GM18505 (cell line): ENCODE data around the gene KRTAP21-1.
"Not testable (repeated sequence)": the region's sequence is repeated elsewhere in the genome, so short reads cannot be mapped to it uniquely, and the experiment has no call there.

Source experiments
- ATAC-seq: cut with Tn5 transposase; IDR thresholded peaks from one replicate; pipeline ENCODE4 v1.9.1; 2021; ENCODE audit not compliant: unreplicated experiment
- POLR2A ChIP-seq: IDR thresholded peaks from 4 replicates; pipeline ENCODE4 v1.6.1; 2011; ENCODE audit warnings: borderline replicate concordance; ENCODE audit not compliant: insufficient read depth, insufficient read length; ENCODE audit errors: extremely low read depth

Gene KRTAP21-1

DNA sequence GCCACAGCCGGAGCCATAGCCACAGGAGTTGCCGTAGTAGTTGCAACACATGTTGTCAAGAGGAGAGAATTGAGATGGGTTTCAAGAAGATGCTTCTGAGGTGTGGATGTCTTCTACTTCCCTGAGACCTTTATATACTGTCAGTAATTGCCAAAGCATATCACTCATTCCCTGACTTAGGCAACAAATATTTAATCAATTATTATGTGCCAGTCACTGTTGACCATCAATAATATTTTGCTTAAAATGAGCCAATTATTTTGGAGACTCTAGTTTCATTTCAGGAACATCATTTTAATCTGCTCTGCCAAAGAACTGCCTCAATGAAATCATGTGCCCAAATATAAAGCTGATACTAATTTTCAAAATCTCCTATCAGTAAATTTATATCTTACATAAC lies at the start of gene KRTAP21-1:
Gene KRTAP21-1 (minus strand): TSS at position 101 of the 400 bp plus-strand sequence. CDS start 50 bp downstream, at position 51.
- not testable (repeated sequence) for ATAC-seq

- TF ChIP-seq POLR2A: no peak
- no peak for ATAC-seq
Measured at GRCh38 chr21:30800605-30801004, 45.4 kb upstream of the KRTAP21-1 start.

GRCh38 chr21:30793581-30794314 lies 38.5 kb upstream of the KRTAP21-1 start:
- TF ChIP-seq POLR2A: no peak
- ATAC-seq: no peak

GRCh38 chr21:30779249-30779648 lies 24.0 kb upstream of the KRTAP21-1 start:
- ATAC-seq: no peak

GRCh38 chr21:30769724-30770431 lies 14.7 kb upstream of the KRTAP21-1 start:
- no peak for ATAC-seq
- TF ChIP-seq POLR2A: no peak

More at GRCh38 chr21:30779249-30779648, 24.0 kb upstream of the KRTAP21-1 start:
- no peak for TF ChIP-seq POLR2A

DNA sequence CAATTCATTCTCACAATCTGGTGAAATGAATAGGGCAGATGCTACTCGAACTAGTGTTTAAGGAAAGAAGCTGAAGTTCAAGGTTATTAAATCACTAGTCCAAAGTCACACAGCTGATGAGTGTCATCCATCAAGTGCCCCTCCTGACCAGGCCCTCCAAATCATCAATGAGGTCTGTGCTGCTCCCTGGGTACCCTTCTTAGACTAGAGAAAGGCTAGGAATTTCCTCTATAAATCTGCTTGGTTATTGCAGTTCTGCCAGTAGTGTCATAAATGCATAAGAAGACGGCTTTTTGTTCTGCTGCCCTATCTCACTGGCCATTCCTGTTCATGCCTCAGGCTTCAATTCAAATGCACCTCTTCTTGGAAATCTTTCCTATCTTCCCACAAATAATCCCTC lies 5.5 kb upstream of the KRTAP21-1 start:
- no peak for TF ChIP-seq POLR2A
- no peak for ATAC-seq

GRCh38 chr21:30758306-30758705 lies 3.1 kb upstream of the KRTAP21-1 start:
- TF ChIP-seq POLR2A: no peak
- no peak for ATAC-seq

GRCh38 chr21:30747159-30747558 lies 8.1 kb downstream of the KRTAP21-1 start, which contains the start of gene KRTAP21-2:
TSS of gene KRTAP21-2 (minus strand) at chr21:30747259. CDS start at chr21:30747202, 57 bp downstream.
- TF ChIP-seq POLR2A: no peak
- ATAC-seq: no peak

- ATAC-seq: no peak
- TF ChIP-seq POLR2A: no peak
Measured at GRCh38 chr21:30740462-30740861, 14.8 kb downstream of the KRTAP21-1 start.

DNA sequence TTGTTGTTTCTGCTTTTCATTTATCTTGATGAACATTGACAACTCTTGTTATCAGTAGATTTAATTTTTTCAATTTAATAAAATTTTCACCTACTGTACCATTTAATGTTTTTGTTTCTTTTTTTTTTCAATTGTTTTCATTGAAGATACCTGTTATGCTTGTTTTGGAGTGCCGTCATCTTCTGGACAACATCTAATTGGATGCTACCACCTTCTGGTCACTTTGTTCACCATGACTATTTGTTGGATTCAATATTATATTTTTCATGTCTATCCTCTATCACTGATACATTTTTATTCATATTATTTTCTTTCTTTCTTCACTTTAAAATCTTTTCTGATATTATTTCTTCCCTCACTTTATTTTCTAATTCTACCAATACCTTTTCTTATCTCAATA lies 22.2 kb downstream of the KRTAP21-1 start:
- no peak for ATAC-seq
- TF ChIP-seq POLR2A: no peak

GRCh38 chr21:30726726-30727125 lies 28.5 kb downstream of the KRTAP21-1 start:
- no peak for ATAC-seq
- TF ChIP-seq POLR2A: no peak

- TF ChIP-seq POLR2A: no peak
- no peak for ATAC-seq
Measured at GRCh38 chr21:30719401-30719800, 35.8 kb downstream of the KRTAP21-1 start.

- ATAC-seq: peak; percentile 65
- no peak for TF ChIP-seq POLR2A
Measured at GRCh38 chr21:30718239-30718909, 36.9 kb downstream of the KRTAP21-1 start, which contains the start of gene KRTAP21-3. TSS of gene KRTAP21-3 (minus strand) at chr21:30718777. CDS start at chr21:30718759, 18 bp downstream.

DNA sequence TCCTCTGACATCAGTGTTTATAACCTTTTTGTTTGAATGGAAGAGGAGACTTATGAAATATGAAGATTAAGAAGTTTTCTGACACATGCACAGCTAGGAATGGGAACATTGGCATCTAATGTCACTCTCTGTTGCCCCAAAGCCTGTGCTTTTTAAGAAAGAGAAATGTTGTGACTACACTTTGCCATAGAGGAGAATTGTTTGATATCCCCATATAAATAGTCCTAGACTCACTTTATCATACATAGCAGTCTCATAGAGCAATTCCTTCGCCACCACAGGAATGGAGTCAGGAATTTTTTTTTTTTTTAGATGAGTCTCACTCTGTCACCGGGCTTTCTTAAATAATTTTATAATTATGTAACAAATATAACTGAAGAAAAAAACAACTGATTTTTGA lies 38.1 kb downstream of the KRTAP21-1 start:
- no peak for TF ChIP-seq POLR2A

DNA sequence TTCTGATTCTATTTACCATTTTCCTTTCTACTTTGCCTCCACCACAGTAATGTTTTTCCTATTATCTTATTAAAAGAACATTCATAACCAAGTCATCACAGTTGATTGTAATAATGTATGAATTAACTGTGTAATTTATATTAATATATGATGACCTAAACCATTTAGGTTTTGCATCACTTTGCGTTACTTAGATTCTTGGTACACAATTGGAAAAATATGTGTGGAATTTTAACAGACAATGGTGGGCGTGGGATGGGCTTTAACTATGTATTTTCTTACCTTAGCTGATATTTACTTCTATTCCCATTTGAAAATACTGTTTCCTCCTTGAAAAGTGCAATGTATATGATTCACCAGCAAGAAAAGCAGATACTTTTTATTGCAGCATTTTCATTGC lies 40.3 kb downstream of the KRTAP21-1 start:
- TF ChIP-seq POLR2A: no peak
- ATAC-seq: no peak

More for the DNA sequence above, 38.1 kb downstream of the KRTAP21-1 start:
- no peak for ATAC-seq
